Measurements from ENCODE around the gene TAF11L8. TPM values are rescaled to one million over a fixed set of nuclear protein-coding genes. Genes with fewer than 3 reads are reported as not detected.
"Not testable (repeated sequence)": the region's sequence is repeated elsewhere in the genome, so short reads cannot be mapped to it uniquely, and the experiment has no call there.

Gene TAF11L8
- total RNA-seq = not detected

- H3K27ac ChIP-seq; H3K9me3 ChIP-seq; H3K27me3 ChIP-seq (replicated peaks; ENCODE audit: insufficient read depth); H3K4me1 ChIP-seq (replicated peaks); H3K36me3 ChIP-seq; intact Hi-C loops (cut with DNase I); H3K4me3 ChIP-seq; DNase-seq (ENCODE audit: low spot score): not testable (repeated sequence)
- WGBS = no CpG with 5 or more reads among the region's 16 CpGs
Observed at GRCh38 chr5:17590860-17591259, at the start of gene TAF11L8. Gene TAF11L8, minus strand, starts transcription at chr5:17590960.

- no peak within 1 kb of the TSS for H3K4me3 ChIP-seq
- no peaks in the 10 kb centered on the region for H3K36me3 ChIP-seq
- H3K27ac ChIP-seq = no peak within 1 kb of the TSS
- intact Hi-C loops (cut with DNase I) = no loop called here
- no peaks in the 10 kb centered on the region for H3K27me3 ChIP-seq (replicated peaks; ENCODE audit: insufficient read depth)
- WGBS = 88% methylated on average over 5 of the region's 5 CpGs
- TF ChIP-seq CTCF (IDR thresholded peaks at IDR 0.05) (no peak), POLR2A (IDR thresholded peaks at IDR 0.05) (no peak), POLR2AphosphoS5 (IDR thresholded peaks at IDR 0.05) (no peak)
- no peak for DNase-seq (ENCODE audit: low spot score)
- H3K9me3 ChIP-seq = no peaks in the 10 kb centered on the region
- H3K4me1 ChIP-seq (replicated peaks) = no peaks in the 10 kb centered on the region
Observed at GRCh38 chr5:17634160-17634559, 43.4 kb upstream of the TAF11L8 start, which contains the start of gene TAF11L14. Gene TAF11L14, plus strand, starts transcription at chr5:17634460.

- intact Hi-C loops (cut with DNase I); H3K27ac ChIP-seq: not testable (repeated sequence)
Observed at GRCh38 chr5:17631788-17632187, 41.0 kb upstream of the TAF11L8 start, which contains the start of gene TAF11L13. Gene TAF11L13, plus strand, starts transcription at chr5:17632088.

GRCh38 chr5:17625686-17626085, 34.9 kb upstream of the TAF11L8 start:
- DNase-seq (ENCODE audit: low spot score) = no peak
- intact Hi-C loops (cut with DNase I) = no loop called here
- H3K36me3 ChIP-seq = no peaks in the 10 kb centered on the region
- no peaks in the 10 kb centered on the region for H3K9me3 ChIP-seq
- H3K27ac ChIP-seq = no peak overlapping the region
- H3K27me3 ChIP-seq (replicated peaks; ENCODE audit: insufficient read depth) = no peaks in the 10 kb centered on the region
- TF ChIP-seq POLR2A (IDR thresholded peaks at IDR 0.05) (no peak), POLR2AphosphoS5 (IDR thresholded peaks at IDR 0.05) (no peak), CTCF (IDR thresholded peaks at IDR 0.05) (no peak)
- H3K4me1 ChIP-seq (replicated peaks) = no peaks in the 10 kb centered on the region
- 94% methylated on average over 11 of the region's 11 CpGs for WGBS
- H3K4me3 ChIP-seq = no peak overlapping the region

More at GRCh38 chr5:17631788-17632187, 41.0 kb upstream of the TAF11L8 start, which contains the start of gene TAF11L13:
- not testable (repeated sequence) for DNase-seq (ENCODE audit: low spot score); H3K4me3 ChIP-seq; H3K4me1 ChIP-seq (replicated peaks); H3K27me3 ChIP-seq (replicated peaks; ENCODE audit: insufficient read depth); H3K36me3 ChIP-seq; H3K9me3 ChIP-seq
- WGBS = 82% methylated on average over 5 of the region's 12 CpGs

- Histone ChIP-seq H3K4me3 (no peak overlapping the region), H3K27ac (no peak overlapping the region), H3K4me1 (replicated peaks) (no peaks in the 10 kb centered on the region), H3K9me3 (no peaks in the 10 kb centered on the region), H3K36me3 (no peaks in the 10 kb centered on the region), H3K27me3 (replicated peaks; ENCODE audit: insufficient read depth) (no peaks in the 10 kb centered on the region)
- TF ChIP-seq CTCF (IDR thresholded peaks at IDR 0.05) (no peak), POLR2A (IDR thresholded peaks at IDR 0.05) (no peak), POLR2AphosphoS5 (IDR thresholded peaks at IDR 0.05) (no peak)
- WGBS = 86% methylated on average over 13 of the region's 17 CpGs
- no peak for DNase-seq (ENCODE audit: low spot score)
- intact Hi-C loops (cut with DNase I) = no loop called here
Observed at GRCh38 chr5:17620627-17621026, 29.9 kb upstream of the TAF11L8 start.

GRCh38 chr5:17619354-17619753, 28.6 kb upstream of the TAF11L8 start:
- Histone ChIP-seq H3K9me3 (no peaks in the 10 kb centered on the region), H3K4me3 (no peak overlapping the region), H3K4me1 (replicated peaks) (no peaks in the 10 kb centered on the region), H3K27ac (no peak overlapping the region), H3K36me3 (no peaks in the 10 kb centered on the region), H3K27me3 (replicated peaks; ENCODE audit: insufficient read depth) (no peaks in the 10 kb centered on the region)
- TF ChIP-seq POLR2A (IDR thresholded peaks at IDR 0.05) (no peak), POLR2AphosphoS5 (IDR thresholded peaks at IDR 0.05) (no peak), CTCF (IDR thresholded peaks at IDR 0.05) (no peak)
- no peak for DNase-seq (ENCODE audit: low spot score)
- 81% methylated on average over 3 of the region's 3 CpGs for WGBS
- intact Hi-C loops (cut with DNase I) = no loop called here

All from prostate gland (tissue), 2 donors.